HepG2 (cell line): Measurements from ENCODE around the gene LCTL.

ENCODE experiments used
- PAX8 ChIP-seq: sonication (generic); formaldehyde crosslinking; IDR thresholded peaks from 2 replicates; pipeline ENCODE4 v1.8.0; 2022; ENCODE audit warnings: mild to moderate bottlenecking, missing genetic modification reagents, borderline replicate concordance
- ZNF121 ChIP-seq: sonication (generic); formaldehyde crosslinking; IDR thresholded peaks from 2 replicates; pipeline ENCODE4 v1.5.0; 2020; ENCODE audit warnings: mild to moderate bottlenecking, missing genetic modification reagents
- ZNF234 ChIP-seq: sonication (generic); formaldehyde crosslinking; conservative IDR thresholded peaks from 2 replicates; pipeline ENCODE4 v1.5.1; 2020; ENCODE audit warnings: mild to moderate bottlenecking, missing genetic modification reagents
- ZNF253 ChIP-seq: sonication (generic); formaldehyde crosslinking; IDR thresholded peaks from 2 replicates; pipeline ENCODE4 v1.8.0; 2022; ENCODE audit warnings: mild to moderate bottlenecking, missing genetic modification reagents, borderline replicate concordance
- ZNF335 ChIP-seq: sonication (generic); formaldehyde crosslinking; IDR thresholded peaks from 2 replicates; pipeline ENCODE4 v1.4.0; 2020; ENCODE audit warnings: missing genetic modification reagents
- TF ChIP-seq, protein P1 (sequence below): sonication (generic); formaldehyde crosslinking; IDR thresholded peaks from 2 replicates; pipeline ENCODE4 v1.8.1; 2023; ENCODE audit warnings: missing genetic modification reagents, inconsistent platforms, borderline replicate concordance
- TF ChIP-seq, protein P2 (sequence below): sonication (generic); formaldehyde crosslinking; IDR thresholded peaks from 2 replicates; pipeline ENCODE4 v1.4.0; 2020; ENCODE audit warnings: missing genetic modification reagents
- TF ChIP-seq, protein P3 (sequence below): sonication (generic); formaldehyde crosslinking; conservative IDR thresholded peaks from 2 replicates; pipeline ENCODE4 v1.8.1; 2023; ENCODE audit warnings: missing genetic modification reagents

DNA sequence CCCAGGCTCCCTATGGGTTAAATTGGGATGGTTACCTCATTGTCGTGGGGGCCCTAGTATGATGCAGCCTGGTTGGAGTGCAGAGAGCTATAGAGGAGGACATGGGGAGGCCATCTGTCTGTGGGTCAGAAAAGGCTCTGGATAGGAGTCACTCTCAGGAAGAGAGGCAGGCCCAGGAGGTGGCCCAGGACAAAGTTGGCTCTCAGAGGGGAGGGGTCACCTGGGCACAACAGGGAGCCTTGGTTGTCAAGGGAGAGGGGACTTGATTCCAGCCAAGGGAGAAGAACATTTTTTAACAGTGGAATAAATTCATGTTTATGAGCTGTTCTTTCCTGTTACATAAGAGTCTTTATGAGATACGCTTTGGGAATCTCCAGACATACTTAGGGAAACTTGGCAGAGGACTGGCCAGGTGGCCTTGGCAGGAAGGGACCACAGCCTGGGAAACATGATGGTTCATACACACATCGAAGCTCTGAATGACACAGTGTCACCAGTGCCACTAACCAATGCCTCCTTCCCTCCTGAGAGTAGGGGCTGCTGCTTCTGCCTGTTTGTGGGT lies 27.5 kb upstream of the LCTL start:
- TF ChIP-seq ZNF253 (CRISPR knock-in tag) (no peak), ZNF234 (no peak), ZNF335 (no peak), ZNF121 (CRISPR knock-in tag) (no peak), PAX8 (CRISPR knock-in tag) (no peak)
- TF ChIP-seq, protein P1, sequence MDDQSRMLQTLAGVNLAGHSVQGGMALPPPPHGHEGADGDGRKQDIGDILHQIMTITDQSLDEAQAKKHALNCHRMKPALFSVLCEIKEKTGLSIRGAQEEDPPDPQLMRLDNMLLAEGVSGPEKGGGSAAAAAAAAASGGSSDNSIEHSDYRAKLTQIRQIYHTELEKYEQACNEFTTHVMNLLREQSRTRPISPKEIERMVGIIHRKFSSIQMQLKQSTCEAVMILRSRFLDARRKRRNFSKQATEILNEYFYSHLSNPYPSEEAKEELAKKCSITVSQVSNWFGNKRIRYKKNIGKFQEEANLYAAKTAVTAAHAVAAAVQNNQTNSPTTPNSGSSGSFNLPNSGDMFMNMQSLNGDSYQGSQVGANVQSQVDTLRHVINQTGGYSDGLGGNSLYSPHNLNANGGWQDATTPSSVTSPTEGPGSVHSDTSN: no peak
- TF ChIP-seq, protein P2, sequence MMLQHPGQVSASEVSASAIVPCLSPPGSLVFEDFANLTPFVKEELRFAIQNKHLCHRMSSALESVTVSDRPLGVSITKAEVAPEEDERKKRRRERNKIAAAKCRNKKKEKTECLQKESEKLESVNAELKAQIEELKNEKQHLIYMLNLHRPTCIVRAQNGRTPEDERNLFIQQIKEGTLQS (CRISPR knock-in tag): no peak
- TF ChIP-seq, protein P3, sequence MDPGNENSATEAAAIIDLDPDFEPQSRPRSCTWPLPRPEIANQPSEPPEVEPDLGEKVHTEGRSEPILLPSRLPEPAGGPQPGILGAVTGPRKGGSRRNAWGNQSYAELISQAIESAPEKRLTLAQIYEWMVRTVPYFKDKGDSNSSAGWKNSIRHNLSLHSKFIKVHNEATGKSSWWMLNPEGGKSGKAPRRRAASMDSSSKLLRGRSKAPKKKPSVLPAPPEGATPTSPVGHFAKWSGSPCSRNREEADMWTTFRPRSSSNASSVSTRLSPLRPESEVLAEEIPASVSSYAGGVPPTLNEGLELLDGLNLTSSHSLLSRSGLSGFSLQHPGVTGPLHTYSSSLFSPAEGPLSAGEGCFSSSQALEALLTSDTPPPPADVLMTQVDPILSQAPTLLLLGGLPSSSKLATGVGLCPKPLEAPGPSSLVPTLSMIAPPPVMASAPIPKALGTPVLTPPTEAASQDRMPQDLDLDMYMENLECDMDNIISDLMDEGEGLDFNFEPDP (CRISPR knock-in tag): no peak
